ENCODE data around the gene HSDL1. TPM values are rescaled to one million over a fixed set of nuclear protein-coding genes. Genes with fewer than 3 reads are reported as not detected.
"Not testable (repeated sequence)": the region's sequence is repeated elsewhere in the genome, so short reads cannot be mapped to it uniquely, and the experiment has no call there.

Gene HSDL1
- polyA plus RNA-seq, 1 experiment: 12.1 TPM

- no peak for DNase-seq (ENCODE audit: low read depth)
- POLR2A ChIA-PET: interaction anchor here (0.6 kb wide), 1 partner anchor 16 kb away, joined by 3 read pairs; no protein-coding TSS in a partner anchor
- Histone ChIP-seq H3K36me3 (ENCODE audit: control insufficient read depth, insufficient read depth, low read length) (no peaks in the 10 kb centered on the region), H3K4me3 (ENCODE audit: low read depth, low read length) (peak overlapping the region; percentile 99), H3K27me3 (ENCODE audit: control insufficient read depth, insufficient read depth, low read length) (no peaks in the 10 kb centered on the region)
- CTCF ChIA-PET: interaction anchor here (0.6 to 2.9 kb wide), 13 partner anchors 14 to 370 kb away, joined by 3 to 10 read pairs (median 3); partner anchors contain the start of genes DNAAF1, HSDL1 and TAF1C
- no peak for TF ChIP-seq CTCF (IDR thresholded peaks at IDR 0.05; ENCODE audit: insufficient read depth, low read depth, low read length)
Measured at GRCh38 chr16:84115919-84116719, 28.9 kb downstream of the HSDL1 start.

GRCh38 chr16:84111949-84112348 is 33.0 kb downstream of the HSDL1 start:
- ChIA-PET POLR2A (interaction anchor here (0.6 kb wide), 1 partner anchor 637 kb away, joined by 4 read pairs; no protein-coding TSS in a partner anchor), CTCF (interaction anchor here (1.7 kb wide), 1 partner anchor 11 kb away, joined by 4 read pairs; no protein-coding TSS in a partner anchor)
- H3K4me3 ChIP-seq (ENCODE audit: low read depth, low read length); DNase-seq (ENCODE audit: low read depth); H3K27me3 ChIP-seq (ENCODE audit: control insufficient read depth, insufficient read depth, low read length); H3K36me3 ChIP-seq (ENCODE audit: control insufficient read depth, insufficient read depth, low read length): not testable (repeated sequence)

GRCh38 chr16:84111525-84111924 is 33.5 kb downstream of the HSDL1 start:
- ChIA-PET POLR2A (interaction anchor here (0.6 kb wide), 1 partner anchor 637 kb away, joined by 4 read pairs; no protein-coding TSS in a partner anchor), CTCF (interaction anchor here (0.7 kb wide), 1 partner anchor 155 kb away, joined by 3 read pairs; no protein-coding TSS in a partner anchor)
- no peaks in the 10 kb centered on the region for H3K27me3 ChIP-seq (ENCODE audit: control insufficient read depth, insufficient read depth, low read length)
- no peak overlapping the region for H3K4me3 ChIP-seq (ENCODE audit: low read depth, low read length)
- no peak for TF ChIP-seq CTCF (IDR thresholded peaks at IDR 0.05; ENCODE audit: insufficient read depth, low read depth, low read length)
- H3K36me3 ChIP-seq (ENCODE audit: control insufficient read depth, insufficient read depth, low read length): no peaks in the 10 kb centered on the region; the same call in 1 of the 2 replicates
- DNase-seq (ENCODE audit: low read depth): no peak

- DNase-seq (ENCODE audit: low read depth): no peak
- H3K36me3 ChIP-seq (ENCODE audit: control insufficient read depth, insufficient read depth, low read length): peaks cover under 1% of the 10 kb centered on the region
- no peak overlapping the region for H3K4me3 ChIP-seq (ENCODE audit: low read depth, low read length)
- CTCF ChIA-PET: interaction anchor here (0.7 kb wide), 1 partner anchor 154 kb away, joined by 3 read pairs; no protein-coding TSS in a partner anchor
- POLR2A ChIA-PET: no interaction called here
- no peak for TF ChIP-seq CTCF (IDR thresholded peaks at IDR 0.05; ENCODE audit: insufficient read depth, low read depth, low read length)
- no peaks in the 10 kb centered on the region for H3K27me3 ChIP-seq (ENCODE audit: control insufficient read depth, insufficient read depth, low read length)
Measured at GRCh38 chr16:84110527-84110926, 34.5 kb downstream of the HSDL1 start.

- ChIA-PET CTCF (no interaction called here), POLR2A (no interaction called here)
- no peak overlapping the region for H3K4me3 ChIP-seq (ENCODE audit: low read depth, low read length)
- H3K36me3 ChIP-seq (ENCODE audit: control insufficient read depth, insufficient read depth, low read length): peaks cover 2% of the 10 kb centered on the region
- TF ChIP-seq CTCF (IDR thresholded peaks at IDR 0.05; ENCODE audit: insufficient read depth, low read depth, low read length): no peak
- DNase-seq (ENCODE audit: low read depth): no peak
- H3K27me3 ChIP-seq (ENCODE audit: control insufficient read depth, insufficient read depth, low read length): no peaks in the 10 kb centered on the region
Measured at GRCh38 chr16:84109598-84110335, 35.2 kb downstream of the HSDL1 start.

Measured in BJ (cell line).